GM21528 (cell line): ENCODE measurements around the gene CKS1B.

Source experiments
- ATAC-seq: cut with Tn5 transposase; IDR thresholded peaks from one replicate; pipeline ENCODE4 v1.9.1; 2021; ENCODE audit warnings: mild to moderate bottlenecking, moderate library complexity; ENCODE audit not compliant: unreplicated experiment, low FRiP score

CKS1B gene

DNA sequence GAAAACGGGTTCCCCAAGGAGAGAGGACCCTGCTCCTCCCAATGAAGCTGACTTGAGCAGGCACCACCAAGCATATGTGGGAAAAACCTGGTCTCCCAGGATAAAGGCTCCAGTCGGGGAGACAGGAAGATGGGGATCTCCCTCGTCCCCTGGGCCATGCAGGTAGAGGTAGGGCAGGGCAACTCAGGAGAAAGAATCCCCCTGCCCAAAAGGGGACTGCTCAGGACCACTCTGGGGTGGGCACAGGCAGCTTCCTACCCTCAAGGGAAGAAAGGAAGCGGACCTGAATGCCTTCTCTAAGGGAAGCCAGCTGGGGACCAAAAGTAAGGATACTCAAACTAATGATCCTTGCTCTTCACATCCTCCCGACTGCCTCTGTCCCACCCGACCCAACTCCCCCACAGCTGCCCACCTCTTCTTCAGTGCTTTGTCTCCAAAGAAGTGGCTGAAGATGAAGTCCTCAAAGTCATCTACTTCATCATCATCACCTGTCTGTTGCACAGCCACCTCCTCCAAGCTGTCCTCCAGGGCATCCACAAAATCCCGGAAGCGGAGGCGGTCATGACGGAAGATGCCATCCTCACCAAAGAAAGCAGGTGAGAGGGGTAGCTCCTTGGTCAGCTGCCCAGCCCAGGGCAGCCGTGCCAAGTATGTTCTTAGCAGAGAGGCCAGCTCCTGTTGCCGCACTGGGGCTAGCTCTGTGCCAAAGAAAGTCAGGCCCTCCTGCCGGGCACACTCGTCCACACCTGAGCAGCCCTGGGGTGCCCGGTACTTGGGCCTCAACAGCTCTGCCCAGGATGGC is 29.1 kb upstream of the CKS1B start:
- no peak for ATAC-seq

- ATAC-seq: no peak
Observed at GRCh38 chr1:154945962-154946850, 28.3 kb upstream of the CKS1B start.

DNA sequence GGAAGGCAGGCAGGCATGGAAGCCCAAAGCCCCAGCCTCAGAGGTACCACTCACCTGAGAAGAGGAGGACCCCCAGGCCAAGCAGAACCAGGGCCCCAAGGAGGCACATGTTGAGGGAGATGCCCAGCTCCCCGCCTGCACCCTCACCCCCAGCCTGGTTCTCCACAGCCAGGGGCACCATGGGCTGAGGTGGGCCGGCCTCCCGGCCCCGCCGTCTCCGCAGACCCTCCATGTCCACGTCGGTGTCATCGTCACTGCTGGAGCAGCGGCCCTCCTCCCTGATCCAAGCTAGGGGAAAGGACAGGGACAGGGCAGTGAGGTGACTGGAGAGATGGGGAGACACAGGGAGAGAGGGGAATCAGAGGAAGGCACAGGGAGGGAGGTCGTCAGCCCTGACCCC is 26.4 kb upstream of the CKS1B start:
- ATAC-seq: no peak

DNA sequence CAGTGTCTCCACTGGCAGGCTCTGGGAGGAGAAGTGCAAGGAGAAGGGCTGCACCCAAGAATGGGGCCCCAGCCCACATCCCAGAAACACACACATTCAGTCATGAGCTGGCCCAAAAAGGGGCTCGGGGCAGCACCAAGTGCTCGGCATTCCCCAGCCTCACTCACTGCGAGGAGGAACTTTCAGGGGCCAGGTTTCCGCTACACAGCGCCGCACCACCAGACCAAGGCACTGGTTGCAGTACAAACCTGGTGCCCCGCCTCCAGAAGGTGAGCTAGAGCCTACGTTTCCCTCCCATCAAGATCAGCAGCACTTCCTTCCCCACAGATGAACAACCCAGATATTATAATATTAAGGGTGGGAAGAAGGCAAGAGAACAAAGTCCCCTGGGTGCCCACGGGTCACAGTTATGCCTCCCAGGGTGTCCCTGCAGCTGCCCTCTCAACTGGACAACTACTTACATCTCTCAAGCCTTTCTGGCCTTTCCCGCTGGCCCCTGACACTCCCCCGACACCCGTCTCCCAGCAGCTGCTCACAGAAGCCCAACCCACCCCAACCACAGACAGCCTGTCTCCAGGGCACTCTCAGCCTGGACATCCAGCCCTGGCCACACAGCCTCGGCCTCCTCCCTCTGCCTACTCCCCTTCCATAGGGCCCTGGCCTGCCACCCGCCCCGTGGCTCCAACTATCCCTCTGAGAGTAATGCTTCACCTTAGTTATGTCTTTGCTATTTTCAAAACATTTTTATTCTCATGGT is 22.4 kb upstream of the CKS1B start:
- ATAC-seq: no peak

DNA sequence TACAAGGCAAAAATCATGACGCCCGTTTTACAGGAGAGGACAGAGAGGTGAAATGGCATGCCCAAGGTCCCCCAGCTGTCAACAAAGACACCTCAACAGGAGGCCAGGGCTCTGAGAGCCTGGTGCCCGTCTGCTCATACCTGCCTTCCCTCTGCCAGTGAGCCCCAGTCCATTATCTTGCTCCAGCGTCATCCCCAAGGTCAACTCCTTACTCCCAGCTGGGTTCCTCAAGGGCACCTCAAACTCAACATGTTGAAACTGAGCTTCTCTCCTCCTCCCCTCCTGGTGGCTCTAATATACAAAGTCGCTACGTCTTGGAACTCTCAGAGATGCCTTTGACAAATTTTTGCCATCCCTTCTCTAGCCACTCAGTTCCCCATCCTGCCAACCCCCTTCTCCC is 21.8 kb upstream of the CKS1B start:
- no peak for ATAC-seq

- ATAC-seq: no peak
Observed at GRCh38 chr1:154953611-154954038, 20.9 kb upstream of the CKS1B start.

DNA sequence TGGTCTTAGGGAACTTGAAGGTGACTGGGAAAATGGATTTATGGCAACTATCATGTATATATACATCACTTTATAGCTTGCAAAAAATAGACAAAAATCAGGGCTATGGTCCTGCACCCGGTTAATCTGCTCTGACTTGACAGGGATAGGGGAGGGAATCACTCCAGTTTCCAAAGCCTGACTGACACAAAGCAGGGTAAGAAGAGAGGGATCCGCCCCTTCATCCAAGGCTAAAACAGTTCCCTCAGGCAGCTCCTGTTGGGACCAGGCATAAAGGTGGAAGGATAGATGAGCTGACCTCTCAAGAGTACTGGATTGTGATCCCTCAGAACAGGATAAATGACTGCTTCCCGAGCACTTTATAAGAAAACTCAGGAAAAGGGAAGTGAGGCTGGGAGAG is 19.9 kb upstream of the CKS1B start:
- ATAC-seq: no peak

- peak; percentile 46 for ATAC-seq
Observed at GRCh38 chr1:154955039-154955717, 19.3 kb upstream of the CKS1B start.

GRCh38 chr1:154955718-154956543 is 18.6 kb upstream of the CKS1B start, which contains the start of gene PBXIP1:
PBXIP1 (minus strand) TSS chr1:154956099; CDS start chr1:154953721, 2,378 bp downstream.
- ATAC-seq: peak; percentile 61

DNA sequence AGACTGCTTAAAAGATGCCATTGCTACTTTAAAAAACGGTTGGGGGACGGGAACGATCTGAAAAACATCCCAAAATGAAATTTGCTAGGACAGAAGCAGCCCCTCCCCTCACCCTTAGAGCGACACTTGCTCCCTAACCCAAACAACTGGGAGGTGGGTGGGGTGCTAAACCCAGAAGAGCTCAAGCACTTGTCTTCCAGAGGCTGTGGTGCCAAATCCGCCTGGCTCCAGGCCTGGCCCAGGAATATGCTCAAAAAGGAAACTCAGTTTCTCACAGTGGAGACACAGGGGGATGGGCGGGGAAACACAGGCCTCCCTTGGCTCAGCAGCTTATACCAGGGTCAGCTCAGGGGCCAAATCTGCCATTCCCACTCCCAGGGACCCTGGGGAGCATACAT is 17.9 kb upstream of the CKS1B start:
- no peak for ATAC-seq

GRCh38 chr1:154957091-154957657 is 17.3 kb upstream of the CKS1B start:
- ATAC-seq: no peak

DNA sequence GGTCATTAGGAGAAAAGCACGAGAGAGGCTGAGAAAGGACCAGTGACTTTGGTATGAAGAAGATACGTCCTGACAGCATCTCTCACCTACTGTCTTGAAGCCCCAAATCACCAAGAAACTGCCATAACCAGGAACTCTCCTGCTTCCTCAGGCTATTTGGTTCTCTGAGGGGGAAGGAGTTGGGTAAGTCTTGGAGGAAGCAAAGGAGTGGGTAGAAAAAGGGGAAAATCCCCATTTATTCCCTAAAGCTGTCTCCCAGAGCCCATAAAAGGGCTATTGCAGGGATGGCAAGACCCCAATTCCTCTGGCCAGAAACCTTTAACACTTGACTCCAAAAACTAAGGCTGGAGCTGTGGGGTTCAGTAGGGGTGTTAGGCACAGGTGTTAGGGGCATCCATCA is 16.4 kb upstream of the CKS1B start:
- no peak for ATAC-seq

GRCh38 chr1:154958681-154959425 is 15.6 kb upstream of the CKS1B start:
- no peak for ATAC-seq

GRCh38 chr1:154959426-154959780 is 15.1 kb upstream of the CKS1B start:
- no peak for ATAC-seq

DNA sequence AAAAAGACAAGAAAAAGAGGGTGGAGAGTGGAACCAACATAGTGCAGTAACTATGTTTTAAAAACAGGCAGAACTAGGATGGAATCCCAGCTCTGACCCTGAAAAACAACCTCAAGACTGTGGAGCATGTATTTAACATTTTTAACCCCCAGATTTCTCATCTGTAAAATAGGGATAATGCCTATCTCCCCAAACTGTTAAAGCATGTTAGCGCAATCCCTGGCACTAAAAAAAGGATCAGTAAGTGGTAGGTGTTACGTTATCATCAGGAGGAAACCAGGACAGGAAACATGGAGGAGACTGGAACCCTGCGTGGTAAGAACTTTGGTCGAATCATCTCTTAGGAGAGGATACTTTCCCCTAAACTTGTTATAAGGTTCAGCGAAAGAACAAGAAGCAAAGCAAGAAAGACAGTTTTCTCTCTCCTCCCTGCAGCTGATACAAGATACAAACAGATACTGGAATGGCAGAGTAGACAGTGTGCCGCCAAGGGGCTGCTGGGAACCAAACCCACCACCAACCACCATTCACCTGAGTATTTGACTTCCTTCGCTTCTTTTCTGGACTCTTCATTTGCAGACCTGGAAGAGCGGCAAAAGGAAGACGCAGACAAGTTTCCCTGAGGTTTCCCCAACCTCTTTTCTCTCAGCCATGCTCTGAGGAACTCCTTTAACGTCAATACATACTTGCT is 13.9 kb upstream of the CKS1B start:
- no peak for ATAC-seq

DNA sequence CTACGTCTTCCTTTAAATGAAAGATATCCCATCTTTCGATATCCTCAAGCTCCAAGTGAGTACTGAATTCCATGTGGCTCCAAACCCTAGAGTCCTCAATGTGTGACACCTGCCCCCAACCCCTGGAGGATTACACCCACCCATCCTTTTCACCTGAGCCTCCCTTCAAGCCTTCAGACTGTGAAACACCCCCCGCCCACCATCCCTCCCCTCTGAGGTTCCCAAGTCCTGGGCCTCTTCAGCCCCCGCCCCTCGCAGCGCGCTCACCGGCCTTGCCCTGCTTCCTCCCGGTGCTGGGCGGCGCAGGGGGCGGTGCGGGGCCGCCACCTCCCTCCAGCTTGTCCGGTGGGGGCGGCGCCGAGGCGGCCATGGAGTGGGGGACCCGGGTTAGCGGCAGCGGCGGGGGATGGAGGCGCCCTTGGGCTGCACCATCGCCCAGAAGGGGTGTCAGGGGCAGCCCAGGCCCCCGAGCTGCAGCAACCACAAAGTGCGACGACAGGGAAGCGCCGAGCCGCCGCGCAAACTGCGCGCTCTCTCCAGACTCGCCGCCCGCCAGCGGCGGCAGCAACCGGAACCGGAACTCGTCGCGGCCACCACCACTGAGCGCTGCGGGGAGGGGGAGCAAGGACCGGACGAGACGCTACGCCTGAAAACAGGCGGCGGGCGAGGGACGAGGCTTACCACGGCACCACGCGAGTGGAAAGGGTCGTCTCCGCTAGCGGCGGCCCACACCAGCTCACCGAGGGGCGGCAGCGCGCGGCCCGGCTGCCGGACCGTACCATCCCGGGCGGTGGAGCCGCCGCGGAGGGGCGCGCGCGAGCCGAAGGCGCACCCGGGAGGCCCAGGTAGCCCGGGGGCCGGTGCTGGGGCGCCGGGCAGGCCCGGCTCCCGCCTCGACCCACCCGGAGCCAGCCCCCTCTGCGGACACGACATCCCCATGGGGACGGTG is 13.0 kb upstream of the CKS1B start, which contains the start of gene PYGO2:
PYGO2 (minus strand) TSS at position 576 of the 949 bp plus-strand sequence; CDS start at position 370, 206 bp downstream.
- peak; percentile 66 for ATAC-seq
